CD4-positive, alpha-beta memory T cell (primary cell): Measurements from ENCODE around the gene FOCAD. TPM values are rescaled to one million over a fixed set of nuclear protein-coding genes. Genes with fewer than 3 reads are reported as not detected.

Source experiments
- CTCF ChIA-PET: fragments of 350-600 bp; sonication (Branson Sonifier 250); formaldehyde crosslinking; loops from one replicate; lab custom pipeline; 2021; ENCODE audit warnings: inconsistent platforms; ENCODE audit not compliant: partially characterized antibody; lab: Charles Lee
- POLR2A ChIA-PET: fragments of 350-600 bp; sonication (Branson Sonifier 250); formaldehyde crosslinking; loops from one replicate; lab custom pipeline; 2021; ENCODE audit not compliant: partially characterized antibody; lab: Charles Lee
- DNase-seq, 5 donors: peaks; one replicate each; pipeline versions ENCODE4 v3.0.0 to v3.0.0-alpha.2; 2020 to 2022; ENCODE audit warnings: mixed read lengths in 1 of 5
- H3K27ac ChIP-seq: one replicate; pipeline ENCODE4 v1.7.0; 2013; ENCODE audit warnings: low read depth, low read length
- H3K27me3 ChIP-seq: 2 replicates; pipeline ENCODE4 v1.7.0; 2013; ENCODE audit warnings: mild to moderate bottlenecking, low read length, moderate library complexity; ENCODE audit not compliant: insufficient read depth
- H3K36me3 ChIP-seq: 2 replicates; pipeline ENCODE4 v1.7.0; 2013; ENCODE audit warnings: mild to moderate bottlenecking, low read length, moderate library complexity; ENCODE audit not compliant: insufficient read depth
- H3K4me1 ChIP-seq: 2 replicates; pipeline ENCODE4 v1.7.0; 2013; ENCODE audit warnings: mild to moderate bottlenecking, low read length, moderate library complexity; ENCODE audit not compliant: insufficient read depth
- H3K4me3 ChIP-seq, 2 donors: one replicate each; pipeline ENCODE4 v1.7.0; 2013; ENCODE audit warnings: low read length in 2 of 2, mild to moderate bottlenecking in 1 of 2
- H3K9me3 ChIP-seq, 2 donors: one replicate each; pipeline ENCODE4 v1.7.0; 2013; ENCODE audit warnings: low read length in 2 of 2, control low read depth in 1 of 2; ENCODE audit not compliant: control insufficient read depth in 1 of 2
- H3K27ac Mint-ChIP-seq, 7 donors: one replicate each; pipeline ENCODE4 v1.8.0; 2020 to 2021; ENCODE audit warnings: mixed read lengths in 7 of 7, mild to moderate bottlenecking in 6 of 7, inconsistent platforms in 3 of 7, moderate library complexity in 3 of 7
- H3K27me3 Mint-ChIP-seq, 2 donors: one replicate each; pipeline ENCODE4 v1.8.0; 2020 to 2021; ENCODE audit warnings: mixed read lengths in 2 of 2
- H3K36me3 Mint-ChIP-seq, 2 donors: one replicate each; pipeline ENCODE4 v1.8.0; 2020 to 2021; ENCODE audit warnings: mixed read lengths in 2 of 2, inconsistent platforms in 1 of 2, mild to moderate bottlenecking in 1 of 2
- H3K4me1 Mint-ChIP-seq, 4 donors: one replicate each; pipeline ENCODE4 v1.8.0; 2020 to 2021; ENCODE audit warnings: mixed read lengths in 4 of 4, mild to moderate bottlenecking in 1 of 4
- H3K4me3 Mint-ChIP-seq, 8 donors: one replicate each; pipeline ENCODE4 v1.8.0; 2020 to 2021; ENCODE audit warnings: mixed read lengths in 8 of 8, mild to moderate bottlenecking in 7 of 8, moderate library complexity in 6 of 8, inconsistent platforms in 3 of 8
- H3K9me3 Mint-ChIP-seq, 8 donors: one replicate each; pipeline ENCODE4 v1.8.0; 2020 to 2021; ENCODE audit warnings: mixed read lengths in 8 of 8, mild to moderate bottlenecking in 5 of 8, inconsistent platforms in 3 of 8, moderate library complexity in 1 of 8
- intact Hi-C: fragments of 100-400 bp; cut with micrococcal nuclease; formaldehyde crosslinking; loops from one replicate; pipeline ENCODE4 v1.15.1; 2023
- polyA plus RNA-seq, 2 donors: library from polyadenylated mRNA; unstranded; fragments of 300-500 nt; fragmentation: Illumina TruSeq; gene quantifications; one replicate each; pipeline ENCODE4 v1.2.3, GENCODE V29; 2021
- total RNA-seq, 2 experiments: library from RNA; stranded (reverse); gene quantifications; one replicate each; pipeline ENCODE4 v1.2.3, GENCODE V29; 2021

FOCAD gene
- total and polyA plus RNA-seq, 4 experiments from 2014 or later, result 12.4 to 20.6 (median 17.5) TPM

- intact Hi-C loops, result no loop called here
- ChIA-PET POLR2A (no interaction called here), CTCF (interaction anchor here (1.0 to 1.4 kb wide), 3 partner anchors 9 to 86 kb away, joined by 4 to 7 read pairs (median 4); no protein-coding TSS in a partner anchor)
- H3K36me3 Mint-ChIP-seq, result peaks cover 42 to 43% of the 10 kb centered on the region in 2 donors
- Histone ChIP-seq H3K9me3 (no peaks in the 10 kb centered on the region), H3K36me3 (peaks cover 11% of the 10 kb centered on the region), H3K27ac (no peak overlapping the region), H3K27me3 (no peaks in the 10 kb centered on the region), H3K4me3 (no peak overlapping the region), H3K4me1 (peaks cover 59% of the 10 kb centered on the region)
- peaks cover 0 to 2% (median 0%) of the 10 kb centered on the region in 8 donors for H3K9me3 Mint-ChIP-seq
- peak overlapping the region in 1 of 7 donors; percentile 5 for H3K27ac Mint-ChIP-seq
- H3K4me3 Mint-ChIP-seq, result no peak overlapping the region
- H3K27me3 Mint-ChIP-seq, result no peaks in the 10 kb centered on the region
- peaks cover 26 to 43% (median 27%) of the 10 kb centered on the region in 4 donors for H3K4me1 Mint-ChIP-seq
- DNase-seq, result no peak
Measured at GRCh38 chr9:21027295-21027694, 343.2 kb downstream of the FOCAD start.

- Mint-ChIP-seq H3K9me3 (no peaks in the 10 kb centered on the region), H3K4me3 (peak overlapping the region in 3 of 8 donors; percentile 4 to 71 (median 55)), H3K4me1 (peaks cover 34 to 53% (median 36%) of the 10 kb centered on the region in 4 donors), H3K27ac (peak overlapping the region in 2 of 7 donors; percentile 3 to 39), H3K27me3 (no peaks in the 10 kb centered on the region), H3K36me3 (peaks cover 34 to 39% of the 10 kb centered on the region in 2 donors)
- no peak for DNase-seq
- CTCF ChIA-PET, result interaction anchor here (1.3 to 1.4 kb wide), 2 partner anchors 10 to 87 kb away, joined by 4 to 7 read pairs; no protein-coding TSS in a partner anchor
- Histone ChIP-seq H3K4me3 (no peak overlapping the region), H3K27me3 (no peaks in the 10 kb centered on the region), H3K9me3 (no peaks in the 10 kb centered on the region), H3K36me3 (peaks cover 11% of the 10 kb centered on the region), H3K27ac (no peak overlapping the region), H3K4me1 (peaks cover 62% of the 10 kb centered on the region)
- intact Hi-C loops, result no loop called here
- POLR2A ChIA-PET, result no interaction called here
Measured at GRCh38 chr9:21028466-21028865, 344.4 kb downstream of the FOCAD start.

- Mint-ChIP-seq H3K4me3 (no peak overlapping the region), H3K27ac (no peak overlapping the region), H3K36me3 (peaks cover 24 to 29% of the 10 kb centered on the region in 2 donors), H3K27me3 (no peaks in the 10 kb centered on the region), H3K4me1 (peaks cover 28 to 44% (median 33%) of the 10 kb centered on the region in 4 donors), H3K9me3 (no peaks in the 10 kb centered on the region)
- Histone ChIP-seq H3K4me1 (peaks cover 54% of the 10 kb centered on the region), H3K27ac (no peak overlapping the region), H3K36me3 (peaks cover 11% of the 10 kb centered on the region), H3K4me3 (no peak overlapping the region), H3K27me3 (no peaks in the 10 kb centered on the region), H3K9me3 (no peaks in the 10 kb centered on the region)
- ChIA-PET CTCF (interaction anchor here (1.8 to 2.4 kb wide), 2 partner anchors 28 to 31 kb away, joined by 5 to 6 read pairs; no protein-coding TSS in a partner anchor), POLR2A (interaction anchor here (2.0 to 2.9 kb wide), 3 partner anchors 10 to 407 kb away, joined by 6 to 18 read pairs (median 18); partner anchors contain the start of gene MLLT3)
- intact Hi-C loops, result loop anchor here (2.0 to 10.0 kb wide), 4 partner anchors 68 to 1625 kb away; partner anchors contain the start of gene ACER2
- no peak for DNase-seq
Measured at GRCh38 chr9:21029661-21030060, 345.6 kb downstream of the FOCAD start.

- Mint-ChIP-seq H3K4me3 (no peak overlapping the region), H3K27ac (no peak overlapping the region), H3K4me1 (peaks cover 28 to 40% (median 32%) of the 10 kb centered on the region in 4 donors), H3K27me3 (no peaks in the 10 kb centered on the region), H3K9me3 (no peaks in the 10 kb centered on the region), H3K36me3 (peaks cover 20 to 25% of the 10 kb centered on the region in 2 donors)
- Histone ChIP-seq H3K27ac (peak overlapping the region; percentile 64), H3K4me1 (peaks cover 51% of the 10 kb centered on the region), H3K27me3 (no peaks in the 10 kb centered on the region), H3K9me3 (no peaks in the 10 kb centered on the region), H3K4me3 (peak overlapping the region; percentile 74 to 85), H3K36me3 (peaks cover 11% of the 10 kb centered on the region)
- intact Hi-C loops, result loop anchor here (1.0 to 10.0 kb wide), 6 partner anchors 29 to 1626 kb away; partner anchors contain the start of genes ACER2 and MLLT3
- peak; percentile 30 to 45 (median 39) for DNase-seq
- ChIA-PET CTCF (interaction anchor here (0.7 to 2.4 kb wide), 6 partner anchors 29 to 406 kb away, joined by 3 to 6 read pairs (median 4); no protein-coding TSS in a partner anchor), POLR2A (interaction anchor here (0.7 to 2.9 kb wide), 18 partner anchors 9 to 1032 kb away, joined by 3 to 22 read pairs (median 5); partner anchors contain the start of genes FOCAD and MLLT3)
Measured at GRCh38 chr9:21030389-21031035, 346.5 kb downstream of the FOCAD start.

GRCh38 chr9:21031091-21031807 is 347.2 kb downstream of the FOCAD start, which contains the start of gene HACD4:
HACD4 (minus strand) TSS chr9:21031640; CDS start chr9:21031590, 50 bp downstream.
- DNase-seq, result peak; percentile 69 to 77 (median 74)
- Histone ChIP-seq H3K36me3 (peaks cover 4% of the 10 kb centered on the region), H3K9me3 (no peaks in the 10 kb centered on the region), H3K27me3 (no peaks in the 10 kb centered on the region), H3K27ac (peak within 1 kb of the TSS; percentile 64), H3K4me3 (peak within 1 kb of the TSS; percentile 74 to 85), H3K4me1 (peaks cover 44% of the 10 kb centered on the region)
- Mint-ChIP-seq H3K36me3 (peaks cover 13 to 18% of the 10 kb centered on the region in 2 donors), H3K9me3 (no peaks in the 10 kb centered on the region), H3K4me1 (peaks cover 21 to 33% (median 27%) of the 10 kb centered on the region in 4 donors), H3K4me3 (peak within 1 kb of the TSS in 6 of 8 donors; percentile 79 to 85 (median 81)), H3K27ac (peak within 1 kb of the TSS in 6 of 7 donors; percentile 76 to 93 (median 86)), H3K27me3 (no peaks in the 10 kb centered on the region)
- intact Hi-C loops, result loop anchor here (1.0 to 10.0 kb wide), 6 partner anchors 30 to 1626 kb away; partner anchors contain the start of genes ACER2 and MLLT3
- CTCF ChIA-PET, result interaction anchor here (0.7 to 2.4 kb wide), 9 partner anchors 12 to 407 kb away, joined by 3 to 6 read pairs (median 3); no protein-coding TSS in a partner anchor
- POLR2A ChIA-PET, result interaction anchor here (0.7 to 2.9 kb wide), 20 partner anchors 8 to 1033 kb away, joined by 3 to 22 read pairs (median 4); partner anchors contain the start of genes FOCAD and MLLT3

GRCh38 chr9:21031808-21032183 is 347.7 kb downstream of the FOCAD start:
- Mint-ChIP-seq H3K36me3 (peaks cover 8 to 13% of the 10 kb centered on the region in 2 donors), H3K4me1 (peaks cover 18 to 27% (median 25%) of the 10 kb centered on the region in 4 donors), H3K9me3 (no peaks in the 10 kb centered on the region), H3K27me3 (no peaks in the 10 kb centered on the region), H3K27ac (peak overlapping the region in 6 of 7 donors; percentile 66 to 87 (median 78)), H3K4me3 (peak overlapping the region in 6 of 8 donors; percentile 79 to 85 (median 81))
- DNase-seq, result no peak
- ChIA-PET CTCF (interaction anchor here (1.0 to 1.4 kb wide), 5 partner anchors 13 to 407 kb away, joined by 3 to 6 read pairs (median 3); no protein-coding TSS in a partner anchor), POLR2A (interaction anchor here (0.9 to 2.9 kb wide), 14 partner anchors 8 to 772 kb away, joined by 3 to 22 read pairs (median 6); partner anchors contain the start of genes FOCAD and MLLT3)
- H3K4me3 ChIP-seq, result peak overlapping the region; percentile 74 to 85
- H3K36me3 ChIP-seq, result no peaks in the 10 kb centered on the region
- no peaks in the 10 kb centered on the region for H3K9me3 ChIP-seq
- H3K27me3 ChIP-seq, result no peaks in the 10 kb centered on the region
- peak overlapping the region; percentile 64 for H3K27ac ChIP-seq
- H3K4me1 ChIP-seq, result peaks cover 38% of the 10 kb centered on the region
- intact Hi-C loops, result loop anchor here (1.0 to 10.0 kb wide), 6 partner anchors 30 to 1627 kb away; partner anchors contain the start of genes ACER2 and MLLT3
